ENCODE data around the gene TBCCD1.
"Not testable (repeated sequence)": the region's sequence is repeated elsewhere in the genome, so short reads cannot be mapped to it uniquely, and the experiment has no call there.

Gene TBCCD1

GRCh38 chr3:186589856-186590579 is 22.9 kb upstream of the TBCCD1 start:
- no peak overlapping the region for H3K4me3 ChIP-seq (ENCODE audit: control insufficient read depth, low read depth, low read length)
- DNase-seq (ENCODE audit: low read depth) = no peak
- no peak for TF ChIP-seq CTCF (IDR thresholded peaks at IDR 0.05; ENCODE audit: control insufficient read depth, insufficient read depth, low read depth, low read length, missing control alignments)

- TF ChIP-seq CTCF (IDR thresholded peaks at IDR 0.05; ENCODE audit: control insufficient read depth, insufficient read depth, low read depth, low read length, missing control alignments) = no peak
- no peak for DNase-seq (ENCODE audit: low read depth)
- no peak overlapping the region for H3K4me3 ChIP-seq (ENCODE audit: control insufficient read depth, low read depth, low read length)
Measured at GRCh38 chr3:186589121-186589520, 22.0 kb upstream of the TBCCD1 start.

- H3K4me3 ChIP-seq (ENCODE audit: control insufficient read depth, low read depth, low read length) = no peak overlapping the region
- no peak for TF ChIP-seq CTCF (IDR thresholded peaks at IDR 0.05; ENCODE audit: control insufficient read depth, insufficient read depth, low read depth, low read length, missing control alignments)
- no peak for DNase-seq (ENCODE audit: low read depth)
Measured at GRCh38 chr3:186588632-186589031, 21.5 kb upstream of the TBCCD1 start.

GRCh38 chr3:186587183-186587582 is 20.0 kb upstream of the TBCCD1 start:
- TF ChIP-seq CTCF (IDR thresholded peaks at IDR 0.05; ENCODE audit: control insufficient read depth, insufficient read depth, low read depth, low read length, missing control alignments) = no peak
- no peak overlapping the region for H3K4me3 ChIP-seq (ENCODE audit: control insufficient read depth, low read depth, low read length)
- DNase-seq (ENCODE audit: low read depth) = no peak

- DNase-seq (ENCODE audit: low read depth); H3K4me3 ChIP-seq (ENCODE audit: control insufficient read depth, low read depth, low read length): not testable (repeated sequence)
Measured at GRCh38 chr3:186586245-186586644, 19.1 kb upstream of the TBCCD1 start.

GRCh38 chr3:186583831-186584230 is 16.7 kb upstream of the TBCCD1 start:
- no peak for TF ChIP-seq CTCF (IDR thresholded peaks at IDR 0.05; ENCODE audit: control insufficient read depth, insufficient read depth, low read depth, low read length, missing control alignments)
- H3K4me3 ChIP-seq (ENCODE audit: control insufficient read depth, low read depth, low read length) = no peak overlapping the region

GRCh38 chr3:186582541-186582940 is 15.4 kb upstream of the TBCCD1 start:
- H3K4me3 ChIP-seq (ENCODE audit: control insufficient read depth, low read depth, low read length) = no peak overlapping the region
- no peak for TF ChIP-seq CTCF (IDR thresholded peaks at IDR 0.05; ENCODE audit: control insufficient read depth, insufficient read depth, low read depth, low read length, missing control alignments)
- no peak for DNase-seq (ENCODE audit: low read depth)

More at GRCh38 chr3:186583831-186584230, 16.7 kb upstream of the TBCCD1 start:
- no peak for DNase-seq (ENCODE audit: low read depth)
